Astrocyte (in vitro differentiated cells and primary cell): ENCODE measurements around the gene TTC9B. TPM values are rescaled to one million over a fixed set of nuclear protein-coding genes. Genes with fewer than 3 reads are reported as not detected.
"Not testable (repeated sequence)": the region's sequence is repeated elsewhere in the genome, so short reads cannot be mapped to it uniquely, and the experiment has no call there.

Experiments used
- DNase-seq: peaks from one replicate; pipeline ENCODE4 v3.0.0-alpha.2; 2010; ENCODE audit warnings: low read depth
- FAIRE-seq: peaks from 2 replicates; lab custom pipeline; 2011; peaks lifted over from hg19 to GRCh38; lab: Jason Lieb, UNC
- H2AFZ ChIP-seq: 2 replicates; pipeline ENCODE4 v1.6.0; 2012; ENCODE audit warnings: low read depth, low read length, inconsistent platforms
- H3K27ac ChIP-seq: 2 replicates; pipeline ENCODE4 v1.5.1; 2011; ENCODE audit warnings: low read depth, low read length, inconsistent platforms
- H3K27me3 ChIP-seq: 2 replicates; pipeline ENCODE4 v1.6.0; 2011; ENCODE audit warnings: low read length, inconsistent platforms; ENCODE audit not compliant: insufficient read depth
- H3K36me3 ChIP-seq: 2 replicates; pipeline ENCODE4 v1.5.1; 2011; ENCODE audit warnings: low read length, inconsistent platforms; ENCODE audit not compliant: insufficient read depth
- H3K4me1 ChIP-seq: 2 replicates; pipeline ENCODE4 v1.5.1; 2011; ENCODE audit warnings: low read length, inconsistent platforms; ENCODE audit not compliant: insufficient read depth
- H3K4me2 ChIP-seq: 2 replicates; pipeline ENCODE4 v1.6.0; 2012; ENCODE audit warnings: low read length, inconsistent platforms
- H3K4me3 ChIP-seq: 2 replicates; pipeline ENCODE4 v1.5.1; 2011; ENCODE audit warnings: low read depth, mild to moderate bottlenecking, low read length, inconsistent platforms; ENCODE audit not compliant: insufficient read depth
- H3K79me2 ChIP-seq: 2 replicates; pipeline ENCODE4 v1.6.0; 2012; ENCODE audit warnings: mild to moderate bottlenecking, low read length, inconsistent platforms; ENCODE audit not compliant: insufficient read depth
- H3K9ac ChIP-seq: 2 replicates; pipeline ENCODE4 v1.6.0; 2012; ENCODE audit warnings: mild to moderate bottlenecking, low read length, inconsistent platforms
- H3K9me3 ChIP-seq: 2 replicates; pipeline ENCODE4 v1.5.1; 2012; ENCODE audit warnings: low read depth, mild to moderate bottlenecking, low read length, inconsistent platforms; ENCODE audit not compliant: insufficient read depth
- H4K20me1 ChIP-seq: 2 replicates; pipeline ENCODE4 v1.6.0; 2012; ENCODE audit warnings: low read length, inconsistent platforms; ENCODE audit not compliant: insufficient read depth
- H3K27ac Mint-ChIP-seq: one replicate; pipeline ENCODE4 v1.8.0; 2021; ENCODE audit warnings: mild to moderate bottlenecking, mixed read lengths; ENCODE audit not compliant: unreplicated experiment
- H3K27me3 Mint-ChIP-seq: one replicate; pipeline ENCODE4 v1.8.0; 2021; ENCODE audit warnings: low read depth, mixed read lengths; ENCODE audit not compliant: unreplicated experiment
- H3K36me3 Mint-ChIP-seq: one replicate; pipeline ENCODE4 v1.8.0; 2021; ENCODE audit warnings: low read depth, mixed read lengths; ENCODE audit not compliant: unreplicated experiment
- H3K4me1 Mint-ChIP-seq: one replicate; pipeline ENCODE4 v1.8.0; 2021; ENCODE audit warnings: low read depth, mixed read lengths; ENCODE audit not compliant: unreplicated experiment
- H3K4me3 Mint-ChIP-seq: one replicate; pipeline ENCODE4 v1.8.0; 2021; ENCODE audit warnings: mild to moderate bottlenecking, moderate library complexity, mixed read lengths; ENCODE audit not compliant: unreplicated experiment
- H3K9me3 Mint-ChIP-seq: one replicate; pipeline ENCODE4 v1.8.0; 2021; ENCODE audit warnings: mild to moderate bottlenecking, mixed read lengths; ENCODE audit not compliant: unreplicated experiment
- EZH2 ChIP-seq: IDR thresholded peaks from 2 replicates; pipeline ENCODE4 v1.6.1; 2012; ENCODE audit warnings: mild to moderate bottlenecking, low read length, inconsistent platforms; ENCODE audit not compliant: insufficient read depth
- total RNA-seq: library from RNA; stranded (reverse); gene quantifications from 2 replicates; pipeline ENCODE4 v1.2.1, GENCODE V29; 2021
- TF ChIP-seq, protein P1 (sequence below): IDR thresholded peaks from 2 replicates; pipeline ENCODE4 v1.5.1; 2011; ENCODE audit warnings: low read depth, mild to moderate bottlenecking, inconsistent platforms, low read length, moderate library complexity; ENCODE audit not compliant: insufficient read depth

TTC9B gene
- total RNA-seq, 1 donor from 2014 or later = not detected

DNA sequence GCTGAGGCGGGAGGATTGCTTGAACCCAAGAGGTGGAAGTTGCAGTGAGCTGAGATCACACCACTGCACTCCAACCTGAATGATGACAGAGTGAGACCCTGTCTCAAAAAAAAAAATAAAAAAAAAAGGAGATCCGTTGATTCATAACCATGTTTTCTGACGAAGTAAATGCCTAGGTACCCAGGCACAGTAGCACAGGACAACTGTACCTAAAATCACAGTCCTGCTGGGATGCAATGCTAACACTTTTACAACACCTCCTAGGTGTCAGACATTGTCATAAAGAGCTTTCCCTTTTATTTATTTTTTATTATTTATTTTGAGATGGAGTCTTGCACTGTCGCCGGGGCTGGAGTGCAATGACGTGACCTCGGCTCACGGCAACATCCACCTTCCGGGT lies 2.5 kb upstream of the TTC9B start:
- H4K20me1 ChIP-seq = peaks cover 5% of the 10 kb centered on the region
- H3K27me3 Mint-ChIP-seq = peaks cover 26% of the 10 kb centered on the region
- H3K79me2 ChIP-seq = no peaks in the 10 kb centered on the region
- H3K9me3 Mint-ChIP-seq = peaks cover 3% of the 10 kb centered on the region
- H2AFZ ChIP-seq = no peak overlapping the region
- H3K27ac ChIP-seq = no peak overlapping the region
- no peaks in the 10 kb centered on the region for H3K9me3 ChIP-seq
- H3K4me3 Mint-ChIP-seq = no peak overlapping the region
- FAIRE-seq (no peak), DNase-seq (no peak)
- H3K9ac ChIP-seq = no peak overlapping the region
- H3K4me1 Mint-ChIP-seq = peaks cover 12% of the 10 kb centered on the region
- H3K27me3 ChIP-seq = peaks cover 18% of the 10 kb centered on the region
- TF ChIP-seq EZH2 = no peak
- TF ChIP-seq, protein P1, sequence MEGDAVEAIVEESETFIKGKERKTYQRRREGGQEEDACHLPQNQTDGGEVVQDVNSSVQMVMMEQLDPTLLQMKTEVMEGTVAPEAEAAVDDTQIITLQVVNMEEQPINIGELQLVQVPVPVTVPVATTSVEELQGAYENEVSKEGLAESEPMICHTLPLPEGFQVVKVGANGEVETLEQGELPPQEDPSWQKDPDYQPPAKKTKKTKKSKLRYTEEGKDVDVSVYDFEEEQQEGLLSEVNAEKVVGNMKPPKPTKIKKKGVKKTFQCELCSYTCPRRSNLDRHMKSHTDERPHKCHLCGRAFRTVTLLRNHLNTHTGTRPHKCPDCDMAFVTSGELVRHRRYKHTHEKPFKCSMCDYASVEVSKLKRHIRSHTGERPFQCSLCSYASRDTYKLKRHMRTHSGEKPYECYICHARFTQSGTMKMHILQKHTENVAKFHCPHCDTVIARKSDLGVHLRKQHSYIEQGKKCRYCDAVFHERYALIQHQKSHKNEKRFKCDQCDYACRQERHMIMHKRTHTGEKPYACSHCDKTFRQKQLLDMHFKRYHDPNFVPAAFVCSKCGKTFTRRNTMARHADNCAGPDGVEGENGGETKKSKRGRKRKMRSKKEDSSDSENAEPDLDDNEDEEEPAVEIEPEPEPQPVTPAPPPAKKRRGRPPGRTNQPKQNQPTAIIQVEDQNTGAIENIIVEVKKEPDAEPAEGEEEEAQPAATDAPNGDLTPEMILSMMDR = no peak
- no peaks in the 10 kb centered on the region for H3K36me3 ChIP-seq
- no peak overlapping the region for H3K27ac Mint-ChIP-seq
- peaks cover 5% of the 10 kb centered on the region for H3K36me3 Mint-ChIP-seq
- peaks cover 15% of the 10 kb centered on the region for H3K4me1 ChIP-seq
- H3K4me2 ChIP-seq = no peak overlapping the region
- no peak overlapping the region for H3K4me3 ChIP-seq

DNA sequence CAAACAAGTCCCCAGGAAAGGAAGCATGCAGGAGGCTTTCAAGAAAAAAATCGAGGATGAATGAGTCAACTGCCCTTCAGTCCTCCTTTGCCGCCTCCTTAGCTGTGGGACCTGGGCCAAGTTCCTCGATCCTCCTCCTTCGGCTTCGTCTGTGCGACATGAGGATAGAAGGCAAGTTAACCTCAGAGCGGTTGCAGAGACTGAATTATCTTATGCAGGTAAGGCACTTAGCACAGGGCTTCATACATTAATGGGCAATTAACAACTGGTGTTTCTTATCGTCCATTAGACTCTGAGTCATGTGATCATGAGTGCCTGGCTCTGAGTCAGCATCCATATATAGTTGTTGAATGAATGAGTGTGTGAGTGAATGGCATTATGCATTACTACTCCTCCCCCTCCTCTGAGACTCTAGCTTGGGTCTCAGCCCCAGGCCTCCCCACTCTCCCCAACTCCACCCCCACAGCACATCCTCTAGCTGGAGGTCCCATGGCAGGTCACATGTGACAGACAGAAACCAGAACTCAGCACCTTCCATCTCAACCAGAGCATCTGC lies 1.6 kb upstream of the TTC9B start:
- peaks cover 3% of the 10 kb centered on the region for H3K9me3 Mint-ChIP-seq
- Histone ChIP-seq H3K27me3 (peaks cover 18% of the 10 kb centered on the region), H3K4me3 (peak overlapping the region; percentile 13), H4K20me1 (peaks cover 5% of the 10 kb centered on the region), H3K79me2 (no peaks in the 10 kb centered on the region), H3K9ac (peak overlapping the region; percentile 5), H3K27ac (peak overlapping the region; percentile 42), H3K4me1 (peaks cover 12% of the 10 kb centered on the region), H3K4me2 (peak overlapping the region; percentile 78), H2AFZ (peak overlapping the region; percentile 64), H3K36me3 (no peaks in the 10 kb centered on the region), H3K9me3 (no peaks in the 10 kb centered on the region)
- peaks cover 5% of the 10 kb centered on the region for H3K36me3 Mint-ChIP-seq
- peaks cover 20% of the 10 kb centered on the region for H3K27me3 Mint-ChIP-seq
- DNase-seq = peak; percentile 71
- TF ChIP-seq EZH2 = no peak
- TF ChIP-seq, protein P1 = no peak
- peaks cover 12% of the 10 kb centered on the region for H3K4me1 Mint-ChIP-seq
- peak; percentile 69 for FAIRE-seq
- H3K4me3 Mint-ChIP-seq = peak overlapping the region; percentile 42
- peak overlapping the region; percentile 58 for H3K27ac Mint-ChIP-seq

DNA sequence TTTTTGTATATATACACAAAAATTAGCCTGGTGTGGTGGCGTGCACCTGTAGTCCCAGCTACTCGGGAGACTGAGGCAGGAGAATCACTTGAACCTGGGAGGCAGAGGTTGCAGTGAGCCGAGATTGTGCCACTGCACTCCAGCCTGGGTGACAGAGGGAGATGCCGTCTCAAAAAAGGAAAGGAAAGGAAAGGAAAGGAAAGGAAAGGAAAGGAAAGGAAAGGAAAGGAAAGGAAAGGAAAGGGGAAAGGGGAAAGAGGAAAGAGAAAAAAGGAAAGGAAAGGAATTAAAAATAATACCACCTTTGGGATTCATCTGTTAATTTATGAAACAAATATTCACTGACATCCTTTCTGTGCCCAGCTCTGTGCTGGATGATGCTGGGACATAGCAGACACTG lies 845 bp upstream of the TTC9B start:
- not testable (repeated sequence) for H3K4me3 ChIP-seq, H3K4me3 Mint-ChIP-seq, H3K27ac Mint-ChIP-seq, H3K27ac ChIP-seq, H2AFZ ChIP-seq, H3K79me2 ChIP-seq, FAIRE-seq, H3K9me3 ChIP-seq, H4K20me1 ChIP-seq, DNase-seq, H3K36me3 ChIP-seq, H3K36me3 Mint-ChIP-seq, H3K9me3 Mint-ChIP-seq
- Histone ChIP-seq H3K9ac (peak overlapping the region; percentile 12), H3K4me2 (peak overlapping the region; percentile 78), H3K27me3 (peaks cover 18% of the 10 kb centered on the region), H3K4me1 (peaks cover 12% of the 10 kb centered on the region)
- Mint-ChIP-seq H3K4me1 (peaks cover 12% of the 10 kb centered on the region), H3K27me3 (peaks cover 20% of the 10 kb centered on the region)
